IMR-90 (cell line): ENCODE results near the gene DUSP28. TPM values are rescaled to one million over a fixed set of nuclear protein-coding genes. Genes with fewer than 3 reads are reported as not detected.

Experiments used
- ATAC-seq: fragments of 200-7000 bp; cut with Tn5 transposase; 2 replicates; pipeline ENCODE4 v1.9.1; 2020; ENCODE audit warnings: low read depth, mild to moderate bottlenecking, moderate library complexity
- BruUV-seq: library from RNA; stranded (reverse); fragments of 400-500 nt; replicated peaks from 2 replicates; lab custom pipeline; 2021; lab: Mats Ljungman, UMichigan
- CTCF ChIA-PET: fragments of 300-600 bp; formaldehyde crosslinking; extraction: SDS; loops from one replicate; lab custom pipeline; 2021; ENCODE audit warnings: antibody characterized with exemption; lab: Yijun Ruan, JAX
- POLR2A ChIA-PET: fragments of 300-600 bp; sonication (Branson Sonifier 250); formaldehyde crosslinking; loops from one replicate; lab custom pipeline; 2022; ENCODE audit warnings: antibody characterized with exemption; ENCODE audit not compliant: unreplicated experiment; lab: Charles Lee
- DNase-seq: peaks from one replicate; pipeline ENCODE4 v3.0.0; 2013
- H2AFZ ChIP-seq: replicated peaks from 2 replicates; pipeline ENCODE3; 2013; ENCODE audit warnings: low read length, mild to moderate bottlenecking; ENCODE audit not compliant: poor library complexity
- H2AK5ac ChIP-seq: 2 replicates; pipeline ENCODE4 v1.6.1; 2013; ENCODE audit warnings: low read depth, low read length, inconsistent platforms
- H2AK9ac ChIP-seq: replicated peaks from 2 replicates; pipeline ENCODE3; 2013; ENCODE audit warnings: mild to moderate bottlenecking, low read depth, low read length, moderate library complexity; ENCODE audit not compliant: poor library complexity
- H2BK120ac ChIP-seq: 2 replicates; pipeline ENCODE4 v1.6.1; 2013; ENCODE audit warnings: low read depth, low read length, inconsistent platforms
- H2BK15ac ChIP-seq: 3 replicates; pipeline ENCODE4 v1.6.1; 2013; ENCODE audit warnings: low read depth, low read length, inconsistent platforms
- H2BK20ac ChIP-seq: 2 replicates; pipeline ENCODE4 v1.6.1; 2013; ENCODE audit warnings: low read depth, mild to moderate bottlenecking, inconsistent platforms, low read length, moderate library complexity
- H2BK5ac ChIP-seq: 2 replicates; pipeline ENCODE4 v1.6.1; 2013; ENCODE audit warnings: mild to moderate bottlenecking, low read depth, low read length, inconsistent platforms; ENCODE audit not compliant: poor library complexity, severe bottlenecking
- H3K14ac ChIP-seq: replicated peaks from 2 replicates; pipeline ENCODE4 v1.6.1; 2013; ENCODE audit warnings: low read depth, low read length, inconsistent platforms
- H3K18ac ChIP-seq: 2 replicates; pipeline ENCODE4 v1.6.1; 2013; ENCODE audit warnings: low read depth, low read length, control low read depth
- H3K23ac ChIP-seq: 2 replicates; pipeline ENCODE4 v1.6.1; 2013; ENCODE audit warnings: low read depth, low read length, inconsistent platforms
- H3K27ac ChIP-seq: 2 replicates; pipeline ENCODE4 v1.5.1; 2013; ENCODE audit warnings: mild to moderate bottlenecking, control low read depth, low read length; ENCODE audit not compliant: insufficient read depth
- H3K27me3 ChIP-seq: 2 replicates; pipeline ENCODE4 v1.6.1; 2013; ENCODE audit warnings: low read length; ENCODE audit not compliant: control insufficient read depth, insufficient read depth
- H3K36me3 ChIP-seq: 2 replicates; pipeline ENCODE4 v1.6.1; 2013; ENCODE audit warnings: low read length, mixed read lengths; ENCODE audit not compliant: control insufficient read depth, insufficient read depth
- H3K4ac ChIP-seq: 2 replicates; pipeline ENCODE4 v1.6.1; 2013; ENCODE audit warnings: low read depth, low read length, inconsistent platforms
- H3K4me1 ChIP-seq: 2 replicates; pipeline ENCODE4 v1.6.1; 2013; ENCODE audit warnings: low read length, mixed read lengths; ENCODE audit not compliant: control insufficient read depth, insufficient read depth
- H3K4me2 ChIP-seq: 2 replicates; pipeline ENCODE4 v1.6.1; 2013; ENCODE audit warnings: low read depth, mild to moderate bottlenecking, control low read depth, low read length, moderate library complexity
- H3K4me3 ChIP-seq: 2 replicates; pipeline ENCODE4 v1.5.1; 2013; ENCODE audit warnings: low read depth, mild to moderate bottlenecking, control low read depth, low read length, moderate library complexity; ENCODE audit not compliant: insufficient read depth
- H3K56ac ChIP-seq: 2 replicates; pipeline ENCODE4 v1.6.1; 2013; ENCODE audit warnings: low read length, inconsistent platforms; ENCODE audit not compliant: insufficient read depth; ENCODE audit errors: extremely low read depth
- H3K79me1 ChIP-seq, 2 experiments: 2 replicates each; pipeline ENCODE4 v1.6.1; 2013; ENCODE audit warnings: low read length in 2 of 2, inconsistent platforms in 1 of 2, low read depth in 1 of 2
- H3K9ac ChIP-seq: 2 replicates; pipeline ENCODE4 v1.6.1; 2013; ENCODE audit warnings: low read depth, low read length, control low read depth
- H3K9me1 ChIP-seq: 2 replicates; pipeline ENCODE4 v1.6.1; 2013; ENCODE audit warnings: low read length, inconsistent platforms; ENCODE audit not compliant: insufficient read depth
- H3K9me3 ChIP-seq: 2 replicates; pipeline ENCODE4 v1.6.1; 2013; ENCODE audit warnings: low read length; ENCODE audit not compliant: control insufficient read depth, insufficient read depth
- H4K20me1 ChIP-seq: 2 replicates; pipeline ENCODE4 v1.6.1; 2013; ENCODE audit warnings: low read length, inconsistent platforms; ENCODE audit not compliant: insufficient read depth
- H4K5ac ChIP-seq: 2 replicates; pipeline ENCODE4 v1.6.1; 2013; ENCODE audit warnings: mild to moderate bottlenecking, low read depth, low read length, control low read depth
- H4K8ac ChIP-seq, 2 experiments: 2 replicates each; pipeline ENCODE4 v1.6.1; 2013; ENCODE audit warnings: low read depth in 2 of 2, low read length in 2 of 2, control low read depth in 1 of 2, inconsistent platforms in 1 of 2
- H4K91ac ChIP-seq: 2 replicates; pipeline ENCODE4 v1.6.1; 2013; ENCODE audit warnings: low read depth, low read length, inconsistent platforms; ENCODE audit not compliant: insufficient read depth
- BHLHE40 ChIP-seq: fragments of 150-350 bp; IDR thresholded peaks from 2 replicates; pipeline ENCODE4 v1.6.1; 2016; ENCODE audit warnings: mild to moderate bottlenecking, low read depth, low read length
- CEBPB ChIP-seq: IDR thresholded peaks from 2 replicates; pipeline ENCODE4 v1.6.1; 2012; ENCODE audit warnings: low read depth, low read length, improper control_type of control experiment
- CHD1 ChIP-seq: IDR thresholded peaks from 2 replicates; pipeline ENCODE4 v1.6.1; 2012; ENCODE audit warnings: low read depth, low read length, improper control_type of control experiment
- FOS ChIP-seq: fragments of 150-350 bp; IDR thresholded peaks from 2 replicates; pipeline ENCODE4 v1.6.1; 2016; ENCODE audit warnings: low read depth, low read length
- MAFK ChIP-seq: IDR thresholded peaks from 2 replicates; pipeline ENCODE4 v1.6.1; 2012; ENCODE audit warnings: low read depth, low read length, improper control_type of control experiment
- MAZ ChIP-seq: IDR thresholded peaks from 2 replicates; pipeline ENCODE4 v1.6.1; 2012; ENCODE audit warnings: low read depth, mild to moderate bottlenecking, low read length, improper control_type of control experiment, moderate library complexity, borderline replicate concordance
- MXI1 ChIP-seq: IDR thresholded peaks from 2 replicates; pipeline ENCODE4 v1.6.1; 2012; ENCODE audit warnings: low read depth, mild to moderate bottlenecking, low read length, moderate library complexity, borderline replicate concordance
- NFE2L2 ChIP-seq: fragments of 150-350 bp; IDR thresholded peaks from 2 replicates; pipeline ENCODE4 v1.6.1; 2016; ENCODE audit warnings: low read depth, mild to moderate bottlenecking, low read length
- POLR2A ChIP-seq: IDR thresholded peaks from 2 replicates; pipeline ENCODE4 v1.6.1; 2012; ENCODE audit warnings: mild to moderate bottlenecking, low read depth, low read length
- RAD21 ChIP-seq: IDR thresholded peaks from 2 replicates; pipeline ENCODE4 v1.6.1; 2012; ENCODE audit warnings: low read length, improper control_type of control experiment
- RCOR1 ChIP-seq: IDR thresholded peaks from 2 replicates; pipeline ENCODE4 v1.6.1; 2012; ENCODE audit warnings: mild to moderate bottlenecking, low read length, improper control_type of control experiment; ENCODE audit not compliant: insufficient replicate concordance
- RFX5 ChIP-seq: IDR thresholded peaks from 2 replicates; pipeline ENCODE4 v1.8.0; 2012; ENCODE audit warnings: low read depth, mild to moderate bottlenecking, low read length, moderate library complexity
- SMC3 ChIP-seq: fragments of 150-350 bp; IDR thresholded peaks from 2 replicates; pipeline ENCODE4 v1.6.1; 2016; ENCODE audit warnings: low read depth, mild to moderate bottlenecking, antibody characterized with exemption, low read length, moderate library complexity
- WGBS, 2 experiments: methylation state at CpG; one replicate each; pipeline versions ENCODE4 v1.1.5 to v1.1.7; 2013; ENCODE audit warnings: missing lambda C conversion rate in 2 of 2; ENCODE audit not compliant: insufficient read length in 1 of 2; ENCODE audit errors: extremely low coverage in 2 of 2; 5-methylcytosine and 5-hydroxymethylcytosine counted together
- dilution Hi-C: fragments of 300-500 bp; cut with HindIII; formaldehyde crosslinking; loops from one replicate; pipeline ENCODE4 v1.14.3; 2018; ENCODE audit warnings: low sequenced_read_pairs; ENCODE audit not compliant: unreplicated experiment
- in situ Hi-C: fragments of 300-500 bp; cut with MboI; formaldehyde crosslinking; loops from 3 replicates; pipeline ENCODE4 v1.14.3; 2019; ENCODE audit warnings: low sequenced_read_pairs, inconsistent platforms, mixed read lengths
- intact Hi-C: fragments of 100-400 bp; cut with micrococcal nuclease; formaldehyde crosslinking; loops from 2 replicates; pipeline ENCODE4 v1.10.0; 2022
- polyA plus RNA-seq, 3 experiments: library from polyadenylated mRNA; depleted of rRNA; stranded (reverse); fragments of >200 nt; gene quantifications; 2 replicates each; pipeline ENCODE4 v1.2.3, GENCODE V29; 2012; ENCODE audit warnings: low replicate concordance in 1 of 3
- total RNA-seq: library from RNA; depleted of rRNA; stranded (reverse); fragments of >200 nt; gene quantifications from 2 replicates; pipeline ENCODE4 v1.2.3, GENCODE V29; 2012
- TF ChIP-seq, protein P1 (sequence below): fragments of 150-350 bp; IDR thresholded peaks from 2 replicates; pipeline ENCODE4 v1.6.1; 2017; ENCODE audit warnings: mild to moderate bottlenecking, antibody characterized with exemption, low read length, low read depth
- TF ChIP-seq, protein P2 (sequence below): conservative IDR thresholded peaks from 2 replicates; pipeline ENCODE4 v1.5.1; 2012; ENCODE audit warnings: mild to moderate bottlenecking, low read depth, low read length, improper control_type of control experiment
- TF ChIP-seq, protein P3 (sequence below): fragments of 150-350 bp; IDR thresholded peaks from 2 replicates; pipeline ENCODE4 v1.6.1; 2016; ENCODE audit warnings: low read depth, mild to moderate bottlenecking, low read length, moderate library complexity, borderline replicate concordance

DUSP28 gene
- total and polyA plus RNA-seq, 2 of the 4 experiments (the other 2 are of a cell fraction): 1.1 to 3.3 TPM

DNA sequence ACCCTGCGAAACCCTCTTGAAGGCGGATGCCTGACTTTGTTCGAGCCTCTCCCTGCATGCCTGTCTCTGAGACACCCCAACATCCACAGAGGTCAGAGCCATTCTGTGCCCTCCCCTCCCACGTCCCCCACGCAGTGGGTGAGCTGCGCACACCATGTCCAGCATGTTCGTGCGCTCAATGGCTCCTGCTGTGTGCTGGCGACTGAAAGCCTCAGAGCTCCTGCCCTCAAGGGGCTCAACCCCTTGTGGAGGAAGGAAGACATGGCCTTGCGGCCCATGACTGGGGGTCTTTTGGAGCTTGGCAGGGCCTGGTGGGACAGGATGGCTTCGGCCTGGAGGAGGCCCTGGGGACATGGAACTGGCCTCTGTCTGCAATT lies 48.1 kb upstream of the DUSP28 start:
- Histone ChIP-seq H3K23ac (no peak overlapping the region), H3K27me3 (no peaks in the 10 kb centered on the region), H3K9ac (no peak overlapping the region), H2BK20ac (no peak overlapping the region), H3K27ac (no peak overlapping the region), H3K4ac (no peak overlapping the region), H3K4me2 (no peak overlapping the region), H4K91ac (no peak overlapping the region), H3K79me1 (no peaks in the 10 kb centered on the region), H3K36me3 (no peaks in the 10 kb centered on the region), H4K8ac (no peak overlapping the region), H2BK5ac (no peak overlapping the region), H2BK120ac (no peak overlapping the region), H3K14ac (no peak overlapping the region), H4K5ac (no peak overlapping the region), H3K9me1 (no peaks in the 10 kb centered on the region), H2AK5ac (no peak overlapping the region), H2AFZ (no peak overlapping the region), H3K56ac (no peak overlapping the region), H3K4me1 (peaks cover 1% of the 10 kb centered on the region; the same call in 1 of the 2 replicates), H2AK9ac (no peak overlapping the region), H4K20me1 (0 out of 2 replicates have a peak, but pooled peaks cover 3% of the 10 kb centered on the region), H2BK15ac (no peak overlapping the region), H3K18ac (no peak overlapping the region), H3K9me3 (no peaks in the 10 kb centered on the region), H3K4me3 (no peak overlapping the region)
- ATAC-seq (no peak), DNase-seq (no peak)
- TF ChIP-seq, protein P1, sequence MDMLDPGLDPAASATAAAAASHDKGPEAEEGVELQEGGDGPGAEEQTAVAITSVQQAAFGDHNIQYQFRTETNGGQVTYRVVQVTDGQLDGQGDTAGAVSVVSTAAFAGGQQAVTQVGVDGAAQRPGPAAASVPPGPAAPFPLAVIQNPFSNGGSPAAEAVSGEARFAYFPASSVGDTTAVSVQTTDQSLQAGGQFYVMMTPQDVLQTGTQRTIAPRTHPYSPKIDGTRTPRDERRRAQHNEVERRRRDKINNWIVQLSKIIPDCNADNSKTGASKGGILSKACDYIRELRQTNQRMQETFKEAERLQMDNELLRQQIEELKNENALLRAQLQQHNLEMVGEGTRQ: no peak
- TF ChIP-seq CEBPB: no peak
- TF ChIP-seq MAZ: no peak
- no peak for TF ChIP-seq RAD21
- no peak for TF ChIP-seq MAFK
- TF ChIP-seq BHLHE40: no peak
- TF ChIP-seq RFX5: no peak
- TF ChIP-seq SMC3: no peak
- TF ChIP-seq, protein P2, sequence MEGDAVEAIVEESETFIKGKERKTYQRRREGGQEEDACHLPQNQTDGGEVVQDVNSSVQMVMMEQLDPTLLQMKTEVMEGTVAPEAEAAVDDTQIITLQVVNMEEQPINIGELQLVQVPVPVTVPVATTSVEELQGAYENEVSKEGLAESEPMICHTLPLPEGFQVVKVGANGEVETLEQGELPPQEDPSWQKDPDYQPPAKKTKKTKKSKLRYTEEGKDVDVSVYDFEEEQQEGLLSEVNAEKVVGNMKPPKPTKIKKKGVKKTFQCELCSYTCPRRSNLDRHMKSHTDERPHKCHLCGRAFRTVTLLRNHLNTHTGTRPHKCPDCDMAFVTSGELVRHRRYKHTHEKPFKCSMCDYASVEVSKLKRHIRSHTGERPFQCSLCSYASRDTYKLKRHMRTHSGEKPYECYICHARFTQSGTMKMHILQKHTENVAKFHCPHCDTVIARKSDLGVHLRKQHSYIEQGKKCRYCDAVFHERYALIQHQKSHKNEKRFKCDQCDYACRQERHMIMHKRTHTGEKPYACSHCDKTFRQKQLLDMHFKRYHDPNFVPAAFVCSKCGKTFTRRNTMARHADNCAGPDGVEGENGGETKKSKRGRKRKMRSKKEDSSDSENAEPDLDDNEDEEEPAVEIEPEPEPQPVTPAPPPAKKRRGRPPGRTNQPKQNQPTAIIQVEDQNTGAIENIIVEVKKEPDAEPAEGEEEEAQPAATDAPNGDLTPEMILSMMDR: no peak
- no peak for TF ChIP-seq RCOR1
- TF ChIP-seq CHD1: no peak
- TF ChIP-seq POLR2A: no peak
- TF ChIP-seq MXI1: no peak
- TF ChIP-seq, protein P3, sequence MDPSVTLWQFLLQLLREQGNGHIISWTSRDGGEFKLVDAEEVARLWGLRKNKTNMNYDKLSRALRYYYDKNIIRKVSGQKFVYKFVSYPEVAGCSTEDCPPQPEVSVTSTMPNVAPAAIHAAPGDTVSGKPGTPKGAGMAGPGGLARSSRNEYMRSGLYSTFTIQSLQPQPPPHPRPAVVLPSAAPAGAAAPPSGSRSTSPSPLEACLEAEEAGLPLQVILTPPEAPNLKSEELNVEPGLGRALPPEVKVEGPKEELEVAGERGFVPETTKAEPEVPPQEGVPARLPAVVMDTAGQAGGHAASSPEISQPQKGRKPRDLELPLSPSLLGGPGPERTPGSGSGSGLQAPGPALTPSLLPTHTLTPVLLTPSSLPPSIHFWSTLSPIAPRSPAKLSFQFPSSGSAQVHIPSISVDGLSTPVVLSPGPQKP: no peak
- no peak for TF ChIP-seq FOS
- TF ChIP-seq NFE2L2: no peak
- no TSS peak for BruUV-seq
- ChIA-PET CTCF (interaction anchor here (0.6 kb wide), 1 partner anchor 328 kb away, joined by 3 read pairs; no protein-coding TSS in a partner anchor), POLR2A (no interaction called here)
- intact Hi-C loops: loop anchor here (5.0 kb wide), 1 partner anchor 190 kb away; no protein-coding TSS in a partner anchor
- in situ Hi-C loops: no loop called here
- 100% methylated on average over 3 of the region's 11 CpGs; no CpG with 5 or more reads in 1 of the 2 experiments for WGBS, 2 experiments
- dilution Hi-C loops: no loop called here
